PC-9 (cell line): ENCODE measurements around the gene TBC1D14.

Experiments used
- CTCF ChIP-seq: fragments of 200-600 bp; sonication (generic); conservative IDR thresholded peaks from 2 replicates; pipeline ENCODE4 v1.6.1; 2017; ENCODE audit warnings: mixed run types, antibody characterized with exemption, mild to moderate bottlenecking, moderate library complexity
- EZH2 ChIP-seq: fragments of 200-600 bp; sonication (generic); IDR thresholded peaks from 2 replicates; pipeline ENCODE4 v1.8.0; 2017; ENCODE audit warnings: antibody characterized with exemption, low read depth

- TF ChIP-seq EZH2: no peak
- no peak for TF ChIP-seq CTCF
Observed at GRCh38 chr4:7029921-7030320, 120.3 kb downstream of the TBC1D14 start.
